NCI-H69 (cell line): ENCODE data around the gene WDR12.
"Not testable (repeated sequence)": the region's sequence is repeated elsewhere in the genome, so short reads cannot be mapped to it uniquely, and the experiment has no call there.

Source experiments
- DNase-seq: peaks from one replicate; lab custom pipeline; 2025; lab: John Stamatoyannopoulos, UW

WDR12 gene

GRCh38 chr2:202911512-202912341 is at the start of gene WDR12, which contains the start of gene CARF:
Gene WDR12 (minus strand): TSS chr2:202911673. CDS start chr2:202911476, 197 bp downstream.
Gene CARF (plus strand): TSS chr2:202912275. CDS start chr2:202941903, 29,628 bp downstream.
- peak; percentile 93 for DNase-seq

- DNase-seq, result no peak
Observed at GRCh38 chr2:202960524-202960923, 49.1 kb upstream of the WDR12 start.

- no peak for DNase-seq
Observed at GRCh38 chr2:202950592-202950991, 39.1 kb upstream of the WDR12 start.

GRCh38 chr2:202949333-202949732 is 37.9 kb upstream of the WDR12 start:
- DNase-seq, result not testable (repeated sequence)

GRCh38 chr2:202945497-202945896 is 34.0 kb upstream of the WDR12 start:
- DNase-seq, result no peak

- DNase-seq, result no peak
Observed at GRCh38 chr2:202944816-202945215, 33.3 kb upstream of the WDR12 start.

GRCh38 chr2:202944408-202944807 is 32.9 kb upstream of the WDR12 start:
- DNase-seq, result no peak

GRCh38 chr2:202941771-202942170 is 30.3 kb upstream of the WDR12 start:
- no peak for DNase-seq

- DNase-seq, result no peak
Observed at GRCh38 chr2:202938960-202939359, 27.5 kb upstream of the WDR12 start.

GRCh38 chr2:202934456-202934855 is 23.0 kb upstream of the WDR12 start:
- DNase-seq, result no peak

GRCh38 chr2:202933958-202934357 is 22.5 kb upstream of the WDR12 start:
- no peak for DNase-seq

- DNase-seq, result no peak
Observed at GRCh38 chr2:202933139-202933510, 21.7 kb upstream of the WDR12 start.

GRCh38 chr2:202932425-202933138 is 21.1 kb upstream of the WDR12 start:
- DNase-seq, result no peak

GRCh38 chr2:202918860-202919259 is 7.4 kb upstream of the WDR12 start:
- DNase-seq, result no peak

GRCh38 chr2:202912342-202913201 is 1.1 kb upstream of the WDR12 start:
- DNase-seq, result not testable (repeated sequence)

GRCh38 chr2:202911203-202911511 is 316 bp downstream of the WDR12 start:
- no peak for DNase-seq

GRCh38 chr2:202910698-202911097 is 775 bp downstream of the WDR12 start:
- DNase-seq, result no peak

- not testable (repeated sequence) for DNase-seq
Observed at GRCh38 chr2:202910250-202910649, 1.2 kb downstream of the WDR12 start.

GRCh38 chr2:202909394-202910192 is 1.9 kb downstream of the WDR12 start:
- no peak for DNase-seq

GRCh38 chr2:202908186-202908585 is 3.3 kb downstream of the WDR12 start:
- DNase-seq, result no peak

- not testable (repeated sequence) for DNase-seq
Observed at GRCh38 chr2:202905507-202905906, 6.0 kb downstream of the WDR12 start.

GRCh38 chr2:202885190-202885589 is 26.3 kb downstream of the WDR12 start:
- no peak for DNase-seq
